Panc1 (cell line): ENCODE data around the gene KATNA1. TPM values are rescaled to one million over a fixed set of nuclear protein-coding genes. Genes with fewer than 3 reads are reported as not detected.

Experiments
- ATAC-seq: fragments of 200-7000 bp; cut with Tn5 transposase; 2 replicates; pipeline ENCODE4 v1.9.1; 2020; ENCODE audit warnings: mild to moderate bottlenecking, moderate library complexity
- BruUV-seq: library from RNA; stranded (reverse); fragments of 400-500 nt; replicated peaks from 2 replicates; lab custom pipeline; 2021; lab: Mats Ljungman, UMichigan
- CTCF ChIA-PET: fragments of 300-600 bp; sonication (Branson Sonifier 250); formaldehyde crosslinking; loops from one replicate; lab custom pipeline; 2022; ENCODE audit warnings: antibody characterized with exemption; lab: Charles Lee
- POLR2A ChIA-PET: fragments of 300-600 bp; sonication (Branson Sonifier 250); formaldehyde crosslinking; loops from one replicate; lab custom pipeline; 2022; ENCODE audit warnings: antibody characterized with exemption; lab: Charles Lee
- DNase-seq: peaks from one replicate; pipeline ENCODE4 v3.0.0-alpha.2; 2010; ENCODE audit warnings: low read depth, low spot score
- H3K27ac ChIP-seq: 2 replicates; pipeline ENCODE4 v1.5.1; 2011; ENCODE audit warnings: mild to moderate bottlenecking, low read length, inconsistent platforms
- H3K27me3 ChIP-seq: fragments of 200-500 bp; sonication (Bioruptor generic); 2 replicates; pipeline ENCODE4 v1.6.0; 2014; ENCODE audit warnings: low read length, inconsistent platforms; ENCODE audit not compliant: control insufficient read depth, insufficient read depth
- H3K36me3 ChIP-seq: fragments of 200-500 bp; sonication (Bioruptor generic); 2 replicates; pipeline ENCODE4 v1.5.1; 2014; ENCODE audit warnings: inconsistent platforms, mild to moderate bottlenecking, low read length, moderate library complexity; ENCODE audit not compliant: control insufficient read depth, insufficient read depth
- H3K4me1 ChIP-seq: 2 replicates; pipeline ENCODE4 v1.5.1; 2011; ENCODE audit warnings: inconsistent platforms, mild to moderate bottlenecking, low read length, moderate library complexity; ENCODE audit not compliant: control insufficient read depth, insufficient read depth
- H3K4me3 ChIP-seq, 2 experiments: 2 replicates each; pipeline ENCODE4 v1.5.1; 2011 to 2012; ENCODE audit warnings: low read depth in 2 of 2, low read length in 2 of 2, mild to moderate bottlenecking in 2 of 2, inconsistent platforms in 1 of 2, moderate library complexity in 1 of 2
- H3K9me3 ChIP-seq: fragments of 200-500 bp; sonication (Bioruptor generic); 2 replicates; pipeline ENCODE4 v1.5.1; 2014; ENCODE audit warnings: low read depth, mild to moderate bottlenecking, inconsistent platforms, low read length, moderate library complexity; ENCODE audit not compliant: control insufficient read depth, insufficient read depth
- POLR2AphosphoS5 ChIP-seq: IDR thresholded peaks from 2 replicates; pipeline ENCODE4 v1.6.1; 2012; ENCODE audit warnings: mild to moderate bottlenecking, low read depth, low read length, moderate library complexity
- REST ChIP-seq, 2 experiments: IDR thresholded peaks; 2 replicates each; pipeline ENCODE4 v1.6.1; 2011 to 2012; ENCODE audit warnings: low read depth in 2 of 2, control low read depth in 1 of 2, low read length in 1 of 2, mild to moderate bottlenecking in 1 of 2, moderate library complexity in 1 of 2; ENCODE audit not compliant: insufficient read depth in 1 of 2
- SIN3A ChIP-seq: IDR thresholded peaks from 2 replicates; pipeline ENCODE4 v1.6.1; 2012; ENCODE audit warnings: low read depth, mild to moderate bottlenecking, low read length, moderate library complexity, borderline replicate concordance; ENCODE audit not compliant: insufficient read depth
- TCF7L2 ChIP-seq: IDR thresholded peaks from 2 replicates; pipeline ENCODE4 v1.6.1; 2011; ENCODE audit warnings: mild to moderate bottlenecking, low read depth, low read length, inconsistent platforms
- in situ Hi-C: cut with HindIII; loops from 2 replicates; pipeline ENCODE4 v1.10.0; 2016; ENCODE audit warnings: low sequenced_read_pairs, low pct_unique_long_range_greater_than_20kb
- intact Hi-C: fragments of 100-400 bp; cut with micrococcal nuclease; formaldehyde crosslinking; loops from one replicate; pipeline ENCODE4 v1.10.0; 2022; ENCODE audit not compliant: unreplicated experiment
- total RNA-seq: library from RNA; stranded (reverse); gene quantifications from one replicate; pipeline ENCODE4 v1.2.1, GENCODE V29; 2021; ENCODE audit not compliant: unreplicated experiment
- TF ChIP-seq, protein P1 (sequence below): fragments of 450-650 bp; IDR thresholded peaks from 2 replicates; pipeline ENCODE4 v1.5.1; 2017; ENCODE audit warnings: mild to moderate bottlenecking

KATNA1 gene
- total RNA-seq, 1 experiment from 2014 or later = 19.7 TPM

DNA sequence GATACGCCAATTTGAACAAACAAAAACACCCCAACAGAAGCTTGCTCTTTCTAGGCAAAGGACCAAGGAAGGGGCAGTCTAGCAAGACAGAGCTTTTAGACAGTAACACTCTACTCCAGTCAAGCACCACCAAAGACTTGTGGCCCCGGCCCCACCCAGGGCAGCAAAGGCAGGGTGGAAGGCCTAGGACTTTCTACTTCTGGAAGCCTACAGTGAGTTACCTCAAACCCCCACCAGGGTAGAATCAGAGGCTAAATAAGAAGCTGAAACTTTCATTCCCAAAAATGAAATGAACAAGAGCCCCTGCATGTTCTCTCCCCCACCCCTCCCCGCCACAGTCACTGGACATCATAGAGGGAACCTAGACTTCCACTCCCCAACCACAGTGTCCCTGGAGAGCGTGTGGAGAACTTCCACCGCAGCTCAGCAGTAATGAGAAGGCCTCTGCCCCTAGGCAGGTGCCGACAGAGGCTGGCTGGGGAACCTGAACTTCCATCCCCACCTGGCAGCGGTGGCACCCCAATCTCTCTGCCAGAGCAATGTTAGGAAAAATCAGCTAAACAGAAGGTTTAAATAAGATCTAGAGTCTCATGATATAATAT, 40.0 kb downstream of the KATNA1 start:
- ATAC-seq (no peak), DNase-seq (no peak)
- H3K27ac ChIP-seq = no peak overlapping the region
- intact Hi-C loops (no loop called here), in situ Hi-C loops (no loop called here)
- H3K4me1 ChIP-seq = no peaks in the 10 kb centered on the region
- H3K36me3 ChIP-seq = no peaks in the 10 kb centered on the region
- no peaks in the 10 kb centered on the region for H3K27me3 ChIP-seq
- TF ChIP-seq REST (IDR thresholded peaks at IDR 0.05; ENCODE audit: insufficient read depth in 1 of 2, low read depth in 2 of 2, low read length in 1 of 2) (no peak), TCF7L2 (no peak), SIN3A (no peak), POLR2AphosphoS5 (no peak)
- TF ChIP-seq, protein P1, sequence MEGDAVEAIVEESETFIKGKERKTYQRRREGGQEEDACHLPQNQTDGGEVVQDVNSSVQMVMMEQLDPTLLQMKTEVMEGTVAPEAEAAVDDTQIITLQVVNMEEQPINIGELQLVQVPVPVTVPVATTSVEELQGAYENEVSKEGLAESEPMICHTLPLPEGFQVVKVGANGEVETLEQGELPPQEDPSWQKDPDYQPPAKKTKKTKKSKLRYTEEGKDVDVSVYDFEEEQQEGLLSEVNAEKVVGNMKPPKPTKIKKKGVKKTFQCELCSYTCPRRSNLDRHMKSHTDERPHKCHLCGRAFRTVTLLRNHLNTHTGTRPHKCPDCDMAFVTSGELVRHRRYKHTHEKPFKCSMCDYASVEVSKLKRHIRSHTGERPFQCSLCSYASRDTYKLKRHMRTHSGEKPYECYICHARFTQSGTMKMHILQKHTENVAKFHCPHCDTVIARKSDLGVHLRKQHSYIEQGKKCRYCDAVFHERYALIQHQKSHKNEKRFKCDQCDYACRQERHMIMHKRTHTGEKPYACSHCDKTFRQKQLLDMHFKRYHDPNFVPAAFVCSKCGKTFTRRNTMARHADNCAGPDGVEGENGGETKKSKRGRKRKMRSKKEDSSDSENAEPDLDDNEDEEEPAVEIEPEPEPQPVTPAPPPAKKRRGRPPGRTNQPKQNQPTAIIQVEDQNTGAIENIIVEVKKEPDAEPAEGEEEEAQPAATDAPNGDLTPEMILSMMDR = no peak
- ChIA-PET CTCF (no interaction called here), POLR2A (no interaction called here)
- BruUV-seq = no TSS peak
- no peak overlapping the region for H3K4me3 ChIP-seq
- no peaks in the 10 kb centered on the region; the same call in 1 of the 2 replicates for H3K9me3 ChIP-seq

- CTCF ChIA-PET = interaction anchor here (0.6 kb wide), 1 partner anchor 322 kb away, joined by 4 read pairs; no protein-coding TSS in a partner anchor
- no peaks in the 10 kb centered on the region for H3K27me3 ChIP-seq
- intact Hi-C loops (no loop called here), in situ Hi-C loops (no loop called here)
- no peaks in the 10 kb centered on the region for H3K4me1 ChIP-seq
- H3K36me3 ChIP-seq = peaks cover 3% of the 10 kb centered on the region; the same call in 1 of the 2 replicates
- TF ChIP-seq POLR2AphosphoS5 = no peak
- TF ChIP-seq SIN3A = no peak
- TF ChIP-seq, protein P1 = no peak
- no peak for TF ChIP-seq REST (IDR thresholded peaks at IDR 0.05; ENCODE audit: insufficient read depth in 1 of 2, low read depth in 2 of 2, low read length in 1 of 2)
- TF ChIP-seq TCF7L2 = no peak
- ATAC-seq (no peak), DNase-seq (no peak)
- POLR2A ChIA-PET = no interaction called here
- BruUV-seq = no TSS peak
- no peak overlapping the region for H3K4me3 ChIP-seq
- H3K9me3 ChIP-seq = no peaks in the 10 kb centered on the region
- no peak overlapping the region for H3K27ac ChIP-seq
Measured at GRCh38 chr6:149600508-149600907, 48.0 kb downstream of the KATNA1 start.
